ENCODE results near the gene DCPS.
"Not testable (repeated sequence)": the region's sequence is repeated elsewhere in the genome, so short reads cannot be mapped to it uniquely, and the experiment has no call there.

Gene DCPS

DNA sequence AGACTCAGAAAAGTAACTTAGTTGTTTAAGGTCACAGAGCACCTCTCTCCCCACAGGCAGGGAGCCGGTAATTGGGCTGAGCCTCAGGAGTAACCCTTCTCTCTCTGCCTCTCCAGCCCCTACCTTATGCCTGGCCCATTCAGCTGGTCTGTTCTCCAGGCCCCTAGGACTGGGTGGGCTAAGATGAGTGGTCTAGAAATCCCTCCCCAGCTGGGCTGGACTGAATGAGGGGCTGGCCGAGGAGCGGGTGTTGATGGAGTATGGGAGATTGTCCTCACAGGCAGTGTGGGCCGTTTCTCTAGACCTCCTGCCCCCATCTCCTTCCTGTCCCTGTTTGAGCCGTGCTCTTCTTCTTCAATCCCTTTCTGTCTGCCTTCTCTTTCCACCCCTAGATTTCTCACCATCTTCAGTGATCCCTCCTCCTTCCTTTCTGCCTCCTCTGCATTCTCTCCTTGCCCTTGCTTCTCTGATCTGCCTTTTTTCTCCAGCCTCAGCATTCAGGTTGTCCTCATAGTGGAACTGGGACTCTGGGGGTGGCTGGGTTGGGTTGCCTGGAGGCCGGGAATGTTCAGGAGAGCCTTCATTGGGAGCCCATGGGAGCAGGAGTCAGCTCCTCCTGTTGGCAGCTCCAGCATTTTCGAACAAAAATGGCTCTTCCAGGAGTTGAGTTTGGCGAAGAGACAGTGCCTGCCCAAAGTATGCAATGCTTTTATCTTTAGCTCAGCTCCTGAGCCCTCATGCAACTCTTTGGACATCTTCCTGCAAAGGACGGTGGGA, 59.2 kb downstream of the DCPS start:
- DNase-seq, result no peak

DNA sequence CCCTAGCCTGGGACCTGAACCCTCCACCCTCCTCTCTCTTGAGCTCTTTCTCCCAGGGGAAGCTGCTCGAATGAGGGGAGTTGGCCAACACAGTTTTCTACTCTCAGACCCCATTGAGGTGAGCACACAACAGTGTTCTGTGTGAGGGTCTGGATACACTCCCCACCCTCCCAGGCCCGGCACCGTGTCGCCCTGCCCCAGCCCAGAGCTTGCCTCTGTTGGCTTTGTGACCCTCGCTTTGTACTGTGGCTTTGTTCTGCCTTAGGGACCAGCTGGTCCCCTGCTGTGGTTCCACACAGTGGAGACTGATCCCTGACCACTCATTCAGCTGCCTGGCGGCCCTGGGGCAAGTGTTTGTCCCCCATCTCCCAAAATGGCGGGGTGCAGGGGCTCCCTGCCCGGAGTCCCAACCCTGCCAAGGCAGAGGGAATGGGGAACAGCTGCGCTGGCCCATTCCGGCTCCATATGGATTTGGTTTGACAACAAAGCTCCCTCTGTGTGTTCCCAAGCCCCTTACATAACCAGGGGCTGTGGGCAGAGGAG, 59.9 kb downstream of the DCPS start:
- no peak for DNase-seq

DNA sequence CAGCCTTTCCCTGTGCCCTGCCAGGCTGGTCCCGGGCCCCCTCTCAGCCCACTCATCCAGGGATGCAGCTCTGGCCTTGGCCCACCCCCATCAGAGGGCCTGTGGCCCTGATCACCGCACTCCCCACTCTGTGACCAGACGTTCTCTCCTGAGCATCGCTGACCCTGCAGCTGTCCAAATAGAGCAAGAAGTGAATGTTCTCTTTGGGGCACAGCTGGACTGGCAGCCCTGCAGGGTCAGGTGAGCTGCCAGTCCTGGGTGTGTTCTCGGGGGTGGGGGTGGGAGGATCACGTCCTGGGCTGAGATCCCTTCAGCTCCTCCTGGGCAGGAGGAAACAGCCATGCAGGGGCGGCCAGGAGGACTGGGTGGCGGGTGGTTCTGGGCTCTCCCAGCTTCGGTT, 60.9 kb downstream of the DCPS start:
- DNase-seq, result not testable (repeated sequence)

DNA sequence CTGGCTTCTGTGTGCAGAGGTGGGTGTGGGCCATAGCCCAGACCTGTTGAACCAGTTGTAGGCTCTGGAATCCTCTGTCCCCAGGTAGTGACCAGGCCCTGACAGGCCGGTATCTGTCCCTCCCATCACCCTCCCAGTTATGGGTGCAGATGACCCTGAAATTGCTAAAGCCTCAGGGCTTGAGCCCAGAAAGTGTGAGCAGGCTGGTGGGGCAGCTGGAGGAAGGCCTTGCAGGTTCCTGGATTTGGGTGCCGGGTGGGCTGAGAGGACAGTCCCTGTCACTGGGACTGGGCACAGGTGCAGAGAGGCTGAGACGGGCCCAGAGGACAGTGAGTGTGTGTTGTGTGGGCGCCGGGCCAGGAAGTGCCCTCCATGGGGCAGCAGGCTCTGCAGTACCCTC, 61.6 kb downstream of the DCPS start:
- not testable (repeated sequence) for DNase-seq

DNA sequence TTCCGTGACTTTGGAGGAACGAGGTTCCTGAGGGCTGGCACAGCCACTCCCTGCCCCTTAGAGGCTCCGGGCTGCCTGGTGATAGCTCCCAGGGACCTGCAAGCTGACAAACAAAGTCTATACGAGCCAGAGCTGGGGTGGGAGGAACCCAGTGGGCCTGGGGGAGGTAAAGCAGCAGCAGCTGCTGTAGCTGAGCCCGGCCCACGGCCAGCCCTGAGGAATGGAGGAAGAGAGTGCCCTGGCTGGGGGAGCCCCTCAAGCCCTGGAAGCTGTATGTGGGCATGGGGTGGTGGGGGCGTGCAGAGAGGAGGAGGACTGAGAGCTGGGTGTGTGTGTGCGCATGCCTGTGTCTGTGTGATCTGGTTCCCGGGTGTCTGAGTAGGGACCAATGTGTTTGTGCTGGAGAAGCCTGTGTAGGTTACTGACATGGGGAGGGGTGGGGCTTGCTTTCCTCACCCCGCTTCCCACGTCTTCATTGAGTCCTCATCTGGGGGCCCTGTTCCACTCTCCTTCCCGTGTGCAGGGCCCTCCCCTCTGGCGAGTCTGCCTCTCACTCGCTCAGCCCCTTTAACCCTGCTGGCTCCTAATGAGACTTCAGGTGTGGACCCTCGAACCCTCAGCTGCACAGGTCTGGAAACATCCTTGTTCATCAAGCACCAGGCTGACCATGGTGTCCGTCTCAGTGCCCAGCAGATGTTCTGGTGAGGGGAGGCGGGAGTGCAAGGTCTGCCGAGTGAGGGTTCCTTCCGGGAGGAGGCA, 62.4 kb downstream of the DCPS start:
- no peak for DNase-seq

DNA sequence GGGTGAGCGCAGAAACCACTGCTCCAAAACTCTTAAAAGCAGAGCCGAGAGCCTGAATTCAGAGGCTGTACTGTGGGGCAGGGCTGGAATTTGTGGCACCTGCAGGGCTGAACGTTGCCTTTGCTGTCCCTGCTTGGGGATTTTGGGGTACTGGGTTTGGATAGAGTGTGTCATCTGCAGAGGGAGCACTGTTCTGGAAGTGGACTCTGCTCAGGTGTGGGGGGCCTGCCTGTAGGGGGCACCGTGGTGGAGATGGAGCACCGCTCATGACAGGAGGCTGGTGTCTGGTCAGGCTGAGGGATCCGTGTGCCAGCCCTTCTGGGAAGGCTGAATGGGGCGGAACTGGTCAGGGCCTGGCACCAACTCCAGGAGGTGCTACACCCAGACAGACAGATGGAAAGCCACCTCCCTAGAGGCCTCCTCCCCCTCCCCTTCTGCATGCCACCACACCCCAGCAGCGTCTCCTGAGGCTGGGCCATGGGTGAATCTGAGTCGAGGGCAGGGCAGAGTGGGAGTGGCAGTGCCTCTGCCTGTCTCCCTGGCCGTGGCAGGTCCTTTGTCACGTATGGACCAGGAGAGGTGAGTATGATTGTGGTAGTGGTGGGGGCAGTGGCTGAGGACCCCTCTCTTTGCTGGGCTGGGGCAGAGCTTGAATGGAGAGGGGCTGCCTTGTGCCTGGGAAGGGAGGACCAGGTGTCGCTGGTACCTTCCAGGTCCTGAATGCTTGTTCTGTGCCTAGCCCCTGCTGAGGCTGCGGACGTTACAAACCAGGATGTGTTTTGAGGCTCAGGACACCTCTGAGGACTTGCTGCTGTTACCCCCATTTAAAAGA, 63.2 kb downstream of the DCPS start:
- DNase-seq, result not testable (repeated sequence)

DNA sequence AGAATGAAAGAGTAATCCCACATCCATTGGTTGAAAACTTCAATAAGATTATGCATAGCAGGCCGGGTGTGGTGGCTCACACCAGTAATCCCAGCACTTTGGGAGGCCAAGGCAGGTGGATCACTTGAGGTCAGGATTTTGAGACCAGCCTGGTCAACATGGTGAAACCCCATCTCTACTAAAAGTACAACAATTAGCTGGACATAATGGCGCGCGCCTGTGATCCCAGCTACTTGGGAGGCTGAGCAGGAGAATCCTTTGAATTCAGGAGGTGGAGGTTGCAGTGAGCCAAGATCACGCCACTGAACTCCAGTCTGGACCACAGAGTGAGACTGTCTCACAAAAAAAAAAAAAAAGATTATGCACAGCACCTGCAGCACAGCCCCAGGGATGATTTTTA, 63.9 kb downstream of the DCPS start:
- not testable (repeated sequence) for DNase-seq

DNA sequence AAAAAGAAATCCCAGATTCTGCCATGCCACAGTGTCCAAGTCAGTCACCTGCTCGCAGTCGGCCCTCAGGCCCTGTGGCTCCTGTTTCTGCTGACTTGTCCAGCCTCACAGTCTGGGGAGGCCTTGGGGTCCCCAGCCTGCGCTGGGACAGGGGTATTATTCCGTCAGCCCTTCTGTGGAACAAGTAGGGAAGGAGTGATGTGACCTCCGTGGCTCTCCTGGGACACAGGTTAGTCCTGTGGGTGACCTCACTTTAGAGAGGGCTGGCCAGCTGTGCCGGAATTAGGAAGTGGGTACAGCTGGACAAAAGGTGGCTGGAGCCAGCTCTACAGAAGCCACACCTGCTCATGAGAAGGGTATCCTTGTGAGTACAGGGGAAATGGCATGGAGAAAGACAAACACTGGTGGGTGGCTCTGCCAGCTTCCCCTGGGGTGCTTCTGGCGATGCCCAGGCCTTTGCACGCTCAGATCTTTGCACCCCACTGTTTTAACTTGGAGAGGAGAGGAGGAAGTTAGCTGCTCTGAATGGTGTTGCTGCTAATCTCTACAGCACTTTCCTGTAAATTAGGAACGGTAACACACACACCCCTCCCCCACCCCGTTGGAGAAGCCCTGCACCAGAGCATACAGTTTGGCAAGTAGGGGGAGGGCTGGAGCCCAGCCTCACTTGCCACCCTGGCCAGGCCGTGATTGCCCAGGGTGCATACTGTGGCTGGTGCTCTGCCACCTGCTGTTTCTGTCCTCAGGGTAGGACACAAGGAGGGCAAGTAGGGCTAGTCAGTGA, 64.7 kb downstream of the DCPS start:
- DNase-seq, result not testable (repeated sequence)

DNA sequence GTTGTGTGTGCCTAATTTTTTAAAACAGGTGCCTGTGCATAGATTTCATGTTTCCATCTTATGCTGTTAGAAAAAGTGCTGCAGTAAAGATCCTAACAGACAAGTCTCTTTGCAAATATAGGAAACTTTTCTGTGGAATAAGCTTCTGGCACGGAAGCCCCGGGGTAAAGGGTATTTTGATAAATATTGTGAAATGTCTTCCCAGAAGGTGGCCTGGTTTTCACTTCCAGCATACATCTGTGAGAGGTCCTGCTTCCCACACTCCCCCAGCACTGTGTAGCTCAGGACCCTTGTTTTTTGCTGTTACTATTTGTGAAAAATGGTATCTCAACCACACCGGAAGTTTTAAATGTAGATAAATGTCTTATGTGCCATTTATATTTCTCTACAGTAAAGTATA, 66.2 kb downstream of the DCPS start:
- no peak for DNase-seq

DNA sequence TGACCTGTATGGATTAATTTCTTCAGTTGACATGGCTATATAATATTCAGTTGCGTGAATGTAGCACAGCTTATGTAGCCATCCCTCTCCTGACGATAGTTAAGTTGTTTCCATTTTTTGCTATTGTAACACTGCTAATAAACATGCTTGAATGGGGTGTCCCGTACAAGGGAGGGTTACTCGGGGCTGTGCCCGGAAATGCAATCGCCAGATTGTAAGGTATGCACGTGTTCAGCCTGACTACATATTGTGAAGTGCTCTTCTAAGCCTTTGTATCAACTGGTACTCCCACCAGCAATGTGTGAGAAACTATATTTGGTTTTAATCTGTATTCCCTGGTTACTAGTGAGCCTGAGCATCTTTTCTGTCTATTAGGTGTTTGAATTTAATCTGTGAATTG, 67.7 kb downstream of the DCPS start:
- no peak for DNase-seq

DNA sequence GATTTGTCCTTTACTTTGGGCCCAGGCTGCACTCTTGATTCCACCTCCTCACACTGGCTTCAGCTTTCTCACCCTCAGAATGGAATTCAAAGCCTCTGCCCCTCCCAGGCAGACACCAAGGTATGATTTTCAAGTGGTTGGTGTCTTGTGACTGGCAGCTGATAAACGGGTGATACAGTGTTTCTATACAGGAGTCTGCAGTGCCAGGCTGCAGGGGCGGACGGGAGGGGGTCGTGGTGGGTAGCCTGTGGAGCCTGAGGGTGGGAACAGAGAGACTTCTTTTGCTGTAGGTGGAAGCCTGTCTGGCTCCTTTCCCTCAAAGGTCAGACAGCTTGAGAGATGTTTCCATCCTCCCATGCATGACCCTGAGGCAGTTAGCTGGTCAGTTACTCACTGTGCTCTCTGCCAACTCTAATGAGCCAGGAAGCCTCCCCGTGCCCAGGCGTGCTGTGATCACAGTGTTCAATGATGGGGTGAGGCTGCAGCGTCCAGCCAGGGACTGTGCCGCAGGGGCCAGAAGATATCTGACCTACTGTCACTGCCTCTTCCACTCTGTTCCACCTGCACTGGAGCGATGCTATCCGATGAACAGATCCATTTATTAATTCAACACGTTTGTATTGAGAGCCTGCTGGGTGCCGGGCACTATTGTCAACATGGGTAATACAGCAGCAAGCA, 69.7 kb downstream of the DCPS start:
- DNase-seq, result not testable (repeated sequence)

DNA sequence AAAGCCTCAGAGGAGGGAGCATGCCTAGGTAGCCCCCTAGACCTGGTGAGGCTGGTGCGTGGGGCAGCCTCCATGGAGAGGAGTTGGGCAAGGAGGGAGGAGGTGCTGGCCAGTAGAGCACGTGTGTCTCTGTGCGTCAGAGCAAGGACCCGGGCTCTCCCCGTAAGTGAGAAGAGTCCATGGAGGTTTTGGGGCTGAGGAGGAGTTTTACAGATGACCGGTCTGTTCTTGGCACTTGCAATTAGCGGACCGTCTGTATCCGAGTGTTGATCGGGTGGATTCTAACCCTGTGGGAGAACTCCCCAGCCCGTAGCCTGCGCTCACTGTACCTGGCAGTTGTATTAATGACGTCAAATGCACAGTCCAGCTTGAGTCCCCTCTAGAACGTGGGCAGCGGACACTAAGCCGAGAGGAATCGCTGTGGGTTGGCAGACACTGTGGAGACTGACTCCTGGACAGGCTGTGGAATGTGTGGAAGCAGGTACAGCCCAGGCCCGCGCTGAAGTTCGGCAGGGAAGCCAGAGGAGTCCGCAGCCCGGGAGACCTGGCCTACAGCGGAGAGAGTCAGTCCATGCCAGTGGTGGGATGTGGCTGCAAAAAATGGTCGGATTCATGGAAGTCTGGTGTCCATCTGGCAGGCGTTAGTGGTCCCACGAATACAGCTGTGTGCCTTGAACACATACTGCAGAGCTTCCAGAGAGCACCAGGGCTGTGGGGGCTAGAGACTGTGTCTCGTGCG, 70.9 kb downstream of the DCPS start:
- DNase-seq, result not testable (repeated sequence)

DNA sequence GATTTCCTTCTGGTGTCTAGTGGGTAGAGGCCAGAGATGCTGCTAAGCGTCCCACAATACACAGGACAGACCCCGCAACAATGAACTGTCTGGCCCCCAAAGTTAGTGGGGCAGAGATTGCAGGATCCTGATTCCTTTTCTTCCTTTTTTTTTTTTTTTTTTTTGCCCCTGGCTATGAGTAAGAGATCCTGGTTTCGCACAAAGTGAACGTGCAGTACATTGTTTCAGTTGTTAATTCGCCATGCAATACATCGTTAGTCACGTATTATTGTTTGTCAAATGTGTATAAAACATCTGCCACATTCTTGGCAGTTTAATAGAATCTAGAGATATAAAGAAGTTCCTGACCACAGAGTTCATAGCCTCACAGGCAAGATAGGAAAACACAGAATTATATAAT, 71.9 kb downstream of the DCPS start:
- DNase-seq, result no peak

DNA sequence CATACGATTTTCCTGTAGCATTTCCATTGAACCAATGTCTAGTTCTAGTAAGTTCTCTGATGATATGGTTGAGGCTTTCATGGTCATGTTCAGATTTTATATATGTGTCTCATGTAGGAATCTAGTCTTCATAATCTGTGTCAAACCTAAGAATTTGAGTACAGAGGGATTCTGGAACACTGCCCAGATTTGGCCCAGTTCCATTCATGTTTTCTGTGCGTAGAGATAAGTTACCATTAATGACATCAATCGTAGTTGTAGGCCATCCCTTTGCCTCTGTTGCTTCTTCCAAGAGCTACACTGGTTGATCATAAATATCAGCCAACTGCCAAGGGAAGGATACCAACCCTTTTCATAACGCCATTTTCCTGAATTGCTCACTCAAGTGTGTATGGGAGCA, 74.9 kb downstream of the DCPS start:
- no peak for DNase-seq

DNA sequence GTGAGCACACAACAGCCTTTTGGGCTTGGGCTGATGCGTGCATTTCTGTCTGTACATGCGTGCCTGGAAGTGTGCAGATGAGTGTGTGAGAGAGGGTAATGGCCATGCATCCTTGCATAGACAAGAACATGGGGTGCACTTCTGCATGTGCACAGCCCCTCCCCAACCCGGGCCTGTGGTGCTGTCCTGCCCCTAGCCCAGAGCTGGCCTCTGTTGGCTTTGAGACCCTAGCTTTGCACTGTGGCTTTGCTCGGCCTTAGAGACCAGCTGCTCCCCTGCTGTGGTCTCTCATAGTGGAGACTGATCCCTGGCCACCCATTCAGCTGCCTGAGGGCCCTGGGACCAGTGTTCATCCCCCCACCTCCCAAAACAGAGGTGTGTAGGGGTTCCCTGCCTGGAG, 77.0 kb downstream of the DCPS start:
- DNase-seq, result no peak

DNA sequence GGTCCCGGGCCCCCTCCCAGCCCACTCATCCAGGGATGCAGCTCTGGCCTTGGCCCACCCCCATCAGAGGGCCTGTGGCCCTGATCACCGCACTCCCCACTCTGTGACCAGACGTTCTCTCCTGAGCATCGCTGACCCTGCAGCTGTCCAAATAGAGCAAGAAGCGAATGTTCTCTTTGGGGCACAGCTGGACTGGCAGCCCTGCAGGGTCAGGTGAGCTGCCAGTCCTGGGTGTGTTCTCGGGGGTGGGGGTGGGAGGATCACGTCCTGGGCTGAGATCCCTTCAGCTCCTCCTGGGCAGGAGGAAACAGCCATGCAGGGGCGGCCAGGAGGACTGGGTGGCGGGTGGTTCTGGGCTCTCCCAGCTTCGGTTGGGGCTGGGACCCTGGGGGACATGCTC, 78.1 kb downstream of the DCPS start:
- not testable (repeated sequence) for DNase-seq

DNA sequence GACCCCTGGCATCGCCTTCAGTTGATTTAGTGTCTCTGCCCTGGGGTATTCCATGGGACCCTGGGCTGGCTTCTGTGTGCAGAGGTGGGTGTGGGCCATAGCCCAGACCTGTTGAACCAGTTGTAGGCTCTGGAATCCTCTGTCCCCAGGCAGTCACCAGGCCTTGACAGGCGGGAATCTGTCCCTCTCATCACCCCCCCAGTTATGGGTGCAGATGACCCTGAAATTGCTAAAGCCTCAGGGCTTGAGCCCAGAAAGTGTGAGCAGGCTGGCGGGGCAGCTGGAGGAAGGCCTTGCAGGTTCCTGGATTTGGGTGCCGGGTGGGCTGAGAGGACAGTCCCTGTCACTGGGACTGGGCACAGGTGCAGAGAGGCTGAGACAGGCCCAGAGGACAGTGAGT, 78.8 kb downstream of the DCPS start:
- DNase-seq, result not testable (repeated sequence)

DNA sequence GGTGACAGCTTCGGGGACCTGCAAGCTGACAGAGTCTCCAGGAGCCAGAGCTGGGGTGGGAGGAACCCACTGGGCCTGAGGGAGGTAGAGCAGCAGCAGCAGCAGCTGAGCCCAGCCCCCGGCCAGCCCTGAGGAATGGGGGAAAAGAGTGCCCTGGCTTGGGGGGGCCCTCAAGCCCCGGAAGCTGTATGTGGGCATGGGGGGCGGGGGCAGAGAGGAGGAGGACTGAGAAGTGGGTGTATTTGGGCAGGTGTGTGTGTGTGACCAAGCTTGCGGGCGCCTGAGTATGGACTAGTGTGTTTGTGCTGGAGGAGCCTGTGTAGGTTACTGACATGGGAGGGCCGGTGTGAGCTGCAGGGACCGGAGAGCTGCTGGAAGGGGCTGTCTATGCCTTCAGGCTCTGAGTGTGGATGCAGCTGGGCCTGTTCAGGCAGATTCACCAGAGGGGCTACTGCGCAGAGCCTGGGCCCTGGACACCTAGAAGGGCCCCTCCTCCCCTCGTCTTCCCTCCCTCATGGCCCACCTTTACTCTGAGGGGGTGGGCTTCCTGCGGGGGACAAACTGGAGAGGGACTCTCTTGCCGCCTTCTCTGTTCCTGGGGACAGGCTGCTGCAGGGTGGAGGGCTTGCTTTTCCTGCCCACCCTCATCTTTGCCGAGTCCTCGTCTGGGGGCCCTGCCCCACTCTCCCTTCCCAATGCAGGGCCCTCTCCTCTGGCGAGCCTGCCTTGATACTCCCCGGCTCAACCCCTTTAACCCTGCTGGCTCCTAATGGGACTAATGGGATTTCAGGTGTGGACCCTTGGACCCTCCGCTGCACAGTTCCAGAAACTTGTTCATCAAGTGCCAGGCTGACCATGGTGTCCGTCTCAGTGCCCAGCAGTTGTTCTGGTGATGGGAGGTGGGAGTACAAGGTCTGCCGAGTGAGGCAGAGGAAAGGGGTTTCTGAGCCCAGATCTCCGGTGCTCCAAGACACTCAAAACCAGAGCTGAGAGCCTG, 79.8 kb downstream of the DCPS start:
- DNase-seq, result no peak

DNA sequence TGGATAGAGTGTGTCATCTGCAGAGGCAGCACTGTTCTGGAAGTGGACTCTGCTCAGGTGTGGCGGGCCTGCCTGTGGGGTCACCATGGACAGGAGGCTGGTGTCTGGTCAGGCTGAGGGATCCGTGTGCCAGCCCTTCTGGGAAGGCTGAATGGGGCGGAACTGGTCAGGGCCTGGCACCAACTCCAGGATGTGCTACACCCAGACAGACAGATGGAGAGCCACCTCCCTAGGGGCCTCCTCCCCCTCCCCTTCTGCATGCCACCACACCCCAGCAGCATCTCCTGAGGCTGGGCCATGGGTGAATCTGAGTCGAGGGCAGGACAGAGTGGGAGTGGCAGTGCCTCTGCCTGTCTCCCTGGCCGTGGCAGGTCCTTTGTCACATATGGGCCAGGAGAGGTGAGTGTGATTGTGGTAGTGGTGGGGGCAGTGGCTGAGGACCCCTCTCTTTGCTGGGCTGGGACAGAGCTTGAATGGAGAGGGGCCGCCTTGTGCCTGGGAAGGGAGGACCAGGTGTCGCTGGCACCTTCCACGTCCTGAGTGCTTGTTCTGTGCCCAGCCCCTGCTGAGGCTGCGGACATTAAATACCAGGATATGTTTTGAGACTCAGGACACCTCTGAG, 80.7 kb downstream of the DCPS start:
- no peak for DNase-seq

Measured in T-helper 9 cell (primary cell).